ENCODE data around the gene SPN.

Gene SPN

DNA sequence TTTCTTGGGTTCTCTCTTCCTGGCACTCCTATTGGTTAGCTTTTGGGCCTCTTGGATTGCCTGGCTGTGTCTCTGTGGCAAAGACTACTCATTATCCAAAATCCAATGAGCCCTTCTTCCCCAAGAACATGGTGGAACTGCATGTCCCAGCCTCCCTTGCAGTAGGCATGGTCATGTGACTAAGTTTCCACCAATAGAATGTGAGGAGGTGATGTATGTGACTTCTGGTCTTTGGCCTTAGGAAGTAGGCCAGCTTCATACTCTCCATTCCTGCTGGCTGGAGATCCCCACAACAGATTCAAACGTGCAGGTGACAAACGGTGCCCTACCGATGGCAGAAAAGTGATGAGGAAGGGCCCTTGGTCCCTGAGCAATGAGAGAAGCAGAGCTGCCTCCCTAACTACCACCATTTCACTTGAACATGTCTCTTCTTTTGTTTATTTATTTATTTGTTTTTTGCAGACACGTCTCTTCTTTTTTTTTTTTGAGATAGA is 17.3 kb upstream of the SPN start:
- no peaks in the 10 kb centered on the region for H3K79me2 ChIP-seq (ENCODE audit: low read length)
- peak overlapping the region; percentile 69 for H3K4me3 ChIP-seq (ENCODE audit: low read length)
- H3K27ac ChIP-seq (ENCODE audit: low read length) = peak overlapping the region; percentile 97
- TF ChIP-seq EZH2phosphoT487 (IDR thresholded peaks at IDR 0.05; ENCODE audit: low read depth) = no peak
- TF ChIP-seq, protein P1, sequence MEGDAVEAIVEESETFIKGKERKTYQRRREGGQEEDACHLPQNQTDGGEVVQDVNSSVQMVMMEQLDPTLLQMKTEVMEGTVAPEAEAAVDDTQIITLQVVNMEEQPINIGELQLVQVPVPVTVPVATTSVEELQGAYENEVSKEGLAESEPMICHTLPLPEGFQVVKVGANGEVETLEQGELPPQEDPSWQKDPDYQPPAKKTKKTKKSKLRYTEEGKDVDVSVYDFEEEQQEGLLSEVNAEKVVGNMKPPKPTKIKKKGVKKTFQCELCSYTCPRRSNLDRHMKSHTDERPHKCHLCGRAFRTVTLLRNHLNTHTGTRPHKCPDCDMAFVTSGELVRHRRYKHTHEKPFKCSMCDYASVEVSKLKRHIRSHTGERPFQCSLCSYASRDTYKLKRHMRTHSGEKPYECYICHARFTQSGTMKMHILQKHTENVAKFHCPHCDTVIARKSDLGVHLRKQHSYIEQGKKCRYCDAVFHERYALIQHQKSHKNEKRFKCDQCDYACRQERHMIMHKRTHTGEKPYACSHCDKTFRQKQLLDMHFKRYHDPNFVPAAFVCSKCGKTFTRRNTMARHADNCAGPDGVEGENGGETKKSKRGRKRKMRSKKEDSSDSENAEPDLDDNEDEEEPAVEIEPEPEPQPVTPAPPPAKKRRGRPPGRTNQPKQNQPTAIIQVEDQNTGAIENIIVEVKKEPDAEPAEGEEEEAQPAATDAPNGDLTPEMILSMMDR (IDR thresholded peaks at IDR 0.05; ENCODE audit: low read depth, low read length) = no peak
- peaks cover 57% of the 10 kb centered on the region for H3K4me1 ChIP-seq (ENCODE audit: low read length)
- H3K36me3 ChIP-seq (replicated peaks; ENCODE audit: low read depth, low read length) = no peaks in the 10 kb centered on the region
- no peaks in the 10 kb centered on the region for H4K20me1 ChIP-seq (ENCODE audit: insufficient read depth, low read length)
- H3K27me3 ChIP-seq (ENCODE audit: low read depth, low read length) = no peaks in the 10 kb centered on the region
- H2AFZ ChIP-seq (ENCODE audit: low read depth, low read length) = no peak overlapping the region
- peak overlapping the region; percentile 89 for H3K4me2 ChIP-seq (ENCODE audit: low read length)
- H3K9ac ChIP-seq (ENCODE audit: low read length) = peak overlapping the region; percentile 80
- no peaks in the 10 kb centered on the region for H3K9me3 ChIP-seq (ENCODE audit: insufficient read depth, low read length)

DNA sequence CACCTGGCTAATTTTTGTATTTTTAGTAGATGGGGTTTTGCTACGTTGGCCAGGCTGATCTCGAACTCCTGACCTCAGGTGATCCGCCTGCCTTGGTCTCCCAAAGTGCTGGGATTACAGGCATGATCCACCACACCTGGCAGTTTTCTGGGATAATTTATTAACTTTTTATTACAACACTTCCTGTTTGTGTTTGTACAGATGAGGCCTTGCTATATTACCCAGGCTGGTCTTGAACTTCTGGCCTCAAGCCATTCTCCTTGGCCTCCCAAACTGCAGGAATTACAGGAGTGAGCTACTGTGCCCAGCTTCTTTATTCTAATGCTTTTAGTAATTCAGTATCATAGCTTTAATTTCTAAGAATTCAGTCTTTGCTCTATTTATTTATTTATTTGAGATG is 16.1 kb upstream of the SPN start:
- no peak overlapping the region for H3K4me3 ChIP-seq (ENCODE audit: low read length)
- no peak overlapping the region for H3K9ac ChIP-seq (ENCODE audit: low read length)
- H3K4me1 ChIP-seq (ENCODE audit: low read length) = peaks cover 49% of the 10 kb centered on the region
- H4K20me1 ChIP-seq (ENCODE audit: insufficient read depth, low read length) = no peaks in the 10 kb centered on the region
- TF ChIP-seq, protein P1 (IDR thresholded peaks at IDR 0.05; ENCODE audit: low read depth, low read length) = no peak
- TF ChIP-seq EZH2phosphoT487 (IDR thresholded peaks at IDR 0.05; ENCODE audit: low read depth) = no peak
- no peaks in the 10 kb centered on the region for H3K36me3 ChIP-seq (replicated peaks; ENCODE audit: low read depth, low read length)
- no peaks in the 10 kb centered on the region for H3K9me3 ChIP-seq (ENCODE audit: insufficient read depth, low read length)
- H3K27ac ChIP-seq (ENCODE audit: low read length) = no peak overlapping the region
- no peaks in the 10 kb centered on the region for H3K79me2 ChIP-seq (ENCODE audit: low read length)
- no peak overlapping the region for H2AFZ ChIP-seq (ENCODE audit: low read depth, low read length)
- no peak overlapping the region for H3K4me2 ChIP-seq (ENCODE audit: low read length)
- no peaks in the 10 kb centered on the region for H3K27me3 ChIP-seq (ENCODE audit: low read depth, low read length)

DNA sequence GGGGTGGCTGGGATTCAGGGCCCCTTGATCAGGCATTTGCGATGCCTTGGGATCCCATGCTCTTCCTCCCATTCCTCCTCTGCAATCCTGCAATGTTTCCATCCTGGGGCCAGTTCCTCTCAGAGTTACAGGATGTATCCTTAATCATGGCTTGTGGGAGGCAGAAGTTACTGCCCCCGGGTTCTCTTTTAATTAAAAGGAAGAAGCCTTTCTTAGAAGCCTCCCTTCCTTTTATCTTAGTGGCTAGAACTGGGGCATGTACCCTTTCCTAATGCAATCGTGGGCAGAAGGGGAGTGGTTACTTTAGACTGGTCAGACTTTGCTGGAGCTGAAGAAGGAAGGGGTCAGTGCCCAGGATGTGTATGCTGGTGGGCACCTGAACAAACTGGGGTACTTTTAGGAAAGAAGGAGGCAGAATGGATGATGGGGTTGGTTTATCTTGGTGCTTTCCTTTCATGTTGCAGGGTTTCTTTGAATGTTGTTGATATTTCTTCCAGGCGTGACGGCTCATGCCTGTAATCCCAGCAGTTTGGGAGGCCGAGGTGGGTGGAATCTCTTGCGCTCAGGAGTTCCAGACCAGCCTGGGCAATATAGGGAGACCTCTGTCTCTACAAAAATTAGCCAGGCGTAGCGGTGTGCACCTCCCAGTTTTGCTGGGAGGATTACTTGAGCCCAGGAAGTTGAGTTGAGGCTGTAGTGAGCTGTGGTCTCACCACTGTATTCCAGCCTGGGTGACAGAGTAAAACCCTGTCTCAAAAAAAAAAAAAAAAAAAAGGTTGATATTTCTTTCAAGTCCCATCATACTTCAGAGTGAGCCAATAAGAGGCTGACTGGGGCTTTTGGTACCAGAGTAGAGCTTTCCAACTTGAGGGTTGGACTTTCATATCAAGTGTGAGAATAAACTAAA is 13.2 kb upstream of the SPN start:
- Histone ChIP-seq H3K36me3 (replicated peaks; ENCODE audit: low read depth, low read length) (no peaks in the 10 kb centered on the region), H3K27ac (ENCODE audit: low read length) (no peak overlapping the region), H3K9ac (ENCODE audit: low read length) (no peak overlapping the region), H3K79me2 (ENCODE audit: low read length) (no peaks in the 10 kb centered on the region), H3K4me3 (ENCODE audit: low read length) (no peak overlapping the region), H2AFZ (ENCODE audit: low read depth, low read length) (no peak overlapping the region), H3K27me3 (ENCODE audit: low read depth, low read length) (no peaks in the 10 kb centered on the region), H3K4me2 (ENCODE audit: low read length) (no peak overlapping the region), H3K9me3 (ENCODE audit: insufficient read depth, low read length) (no peaks in the 10 kb centered on the region), H3K4me1 (ENCODE audit: low read length) (peaks cover 49% of the 10 kb centered on the region), H4K20me1 (ENCODE audit: insufficient read depth, low read length) (no peaks in the 10 kb centered on the region)
- TF ChIP-seq, protein P1 (IDR thresholded peaks at IDR 0.05; ENCODE audit: low read depth, low read length) = no peak
- no peak for TF ChIP-seq EZH2phosphoT487 (IDR thresholded peaks at IDR 0.05; ENCODE audit: low read depth)

DNA sequence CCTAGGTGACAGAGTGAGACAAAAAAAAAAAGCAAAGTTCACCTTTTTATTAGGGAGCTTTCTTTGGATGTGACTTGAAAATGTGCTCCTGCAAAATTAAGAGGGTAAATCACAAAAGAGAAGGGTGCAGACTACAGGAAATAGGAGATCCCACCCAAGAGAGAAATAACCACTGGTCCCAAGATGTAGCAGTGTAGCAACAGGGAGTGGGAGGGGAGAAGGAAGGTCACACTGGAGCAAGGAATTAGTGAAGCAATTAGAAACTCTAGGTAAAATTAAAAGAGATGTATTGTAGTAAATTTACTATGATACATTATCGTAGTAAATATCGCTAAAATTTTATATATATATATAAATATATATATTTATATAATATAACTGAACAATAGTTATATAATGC is 12.3 kb upstream of the SPN start:
- Histone ChIP-seq H3K9ac (ENCODE audit: low read length) (no peak overlapping the region), H3K4me1 (ENCODE audit: low read length) (peaks cover 43% of the 10 kb centered on the region), H3K27ac (ENCODE audit: low read length) (no peak overlapping the region), H3K4me2 (ENCODE audit: low read length) (no peak overlapping the region), H4K20me1 (ENCODE audit: insufficient read depth, low read length) (no peaks in the 10 kb centered on the region), H3K36me3 (replicated peaks; ENCODE audit: low read depth, low read length) (no peaks in the 10 kb centered on the region), H3K9me3 (ENCODE audit: insufficient read depth, low read length) (no peaks in the 10 kb centered on the region), H3K27me3 (ENCODE audit: low read depth, low read length) (no peaks in the 10 kb centered on the region), H3K4me3 (ENCODE audit: low read length) (no peak overlapping the region), H2AFZ (ENCODE audit: low read depth, low read length) (no peak overlapping the region), H3K79me2 (ENCODE audit: low read length) (no peaks in the 10 kb centered on the region)
- TF ChIP-seq, protein P1 (IDR thresholded peaks at IDR 0.05; ENCODE audit: low read depth, low read length) = no peak
- TF ChIP-seq EZH2phosphoT487 (IDR thresholded peaks at IDR 0.05; ENCODE audit: low read depth) = no peak

Data from OCI-LY3 (cell line).